GM12891 (cell line): ENCODE data around the gene BBIP1.

Source experiments
- DNase-seq: peaks from one replicate; pipeline ENCODE4 v3.0.0; 2011; ENCODE audit warnings: low spot score; ENCODE audit not compliant: insufficient read length
- FAIRE-seq: peaks from 2 replicates; lab custom pipeline; 2011; peaks lifted over from hg19 to GRCh38; lab: Jason Lieb, UNC
- PAX5 ChIP-seq: IDR thresholded peaks from 2 replicates; pipeline ENCODE4 v1.6.1; 2011; ENCODE audit warnings: low read length, moderate library complexity, mild to moderate bottlenecking; ENCODE audit not compliant: insufficient read depth, severe bottlenecking
- POLR2A ChIP-seq: IDR thresholded peaks from 2 replicates; pipeline ENCODE4 v1.6.1; 2011; ENCODE audit warnings: low read depth, low read length, control low read depth
- POLR2AphosphoS5 ChIP-seq: IDR thresholded peaks from 2 replicates; pipeline ENCODE4 v1.6.1; 2011; ENCODE audit warnings: low read depth, low read length, control low read depth
- POU2F2 ChIP-seq: IDR thresholded peaks from 2 replicates; pipeline ENCODE4 v1.6.1; 2011; ENCODE audit warnings: low read depth, mild to moderate bottlenecking, control low read depth, low read length, moderate library complexity
- SPI1 ChIP-seq: IDR thresholded peaks from 2 replicates; pipeline ENCODE4 v1.6.1; 2011; ENCODE audit warnings: low read depth, low read length, control low read depth
- TAF1 ChIP-seq: IDR thresholded peaks from 2 replicates; pipeline ENCODE4 v1.6.1; 2011; ENCODE audit warnings: low read depth, low read length, control low read depth

BBIP1 gene

DNA sequence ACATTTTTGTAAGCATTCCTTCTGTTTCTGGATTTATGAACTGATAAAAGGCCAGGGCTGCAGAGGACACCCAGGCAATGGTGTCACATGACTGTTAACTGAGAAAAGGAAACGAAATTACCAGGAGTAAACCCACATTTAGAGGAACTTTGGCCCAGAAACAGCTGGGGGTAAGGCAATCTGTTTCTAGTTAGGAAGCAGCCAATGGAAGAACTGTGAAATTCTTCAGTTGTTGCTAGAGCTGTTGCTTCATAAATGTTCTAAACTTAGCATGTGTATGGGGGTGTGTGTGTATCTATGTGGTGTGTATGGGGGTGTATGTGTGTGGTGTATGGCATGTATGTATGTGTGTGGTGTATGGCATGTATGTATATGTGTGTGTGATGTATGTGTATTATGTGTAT, 59.0 kb downstream of the BBIP1 start:
- TF ChIP-seq POU2F2 = no peak
- TF ChIP-seq POLR2AphosphoS5 = no peak
- TF ChIP-seq PAX5 = no peak
- TF ChIP-seq POLR2A = no peak
- no peak for TF ChIP-seq TAF1
- no peak for TF ChIP-seq SPI1
- FAIRE-seq = peak; percentile 76
- no peak for DNase-seq

DNA sequence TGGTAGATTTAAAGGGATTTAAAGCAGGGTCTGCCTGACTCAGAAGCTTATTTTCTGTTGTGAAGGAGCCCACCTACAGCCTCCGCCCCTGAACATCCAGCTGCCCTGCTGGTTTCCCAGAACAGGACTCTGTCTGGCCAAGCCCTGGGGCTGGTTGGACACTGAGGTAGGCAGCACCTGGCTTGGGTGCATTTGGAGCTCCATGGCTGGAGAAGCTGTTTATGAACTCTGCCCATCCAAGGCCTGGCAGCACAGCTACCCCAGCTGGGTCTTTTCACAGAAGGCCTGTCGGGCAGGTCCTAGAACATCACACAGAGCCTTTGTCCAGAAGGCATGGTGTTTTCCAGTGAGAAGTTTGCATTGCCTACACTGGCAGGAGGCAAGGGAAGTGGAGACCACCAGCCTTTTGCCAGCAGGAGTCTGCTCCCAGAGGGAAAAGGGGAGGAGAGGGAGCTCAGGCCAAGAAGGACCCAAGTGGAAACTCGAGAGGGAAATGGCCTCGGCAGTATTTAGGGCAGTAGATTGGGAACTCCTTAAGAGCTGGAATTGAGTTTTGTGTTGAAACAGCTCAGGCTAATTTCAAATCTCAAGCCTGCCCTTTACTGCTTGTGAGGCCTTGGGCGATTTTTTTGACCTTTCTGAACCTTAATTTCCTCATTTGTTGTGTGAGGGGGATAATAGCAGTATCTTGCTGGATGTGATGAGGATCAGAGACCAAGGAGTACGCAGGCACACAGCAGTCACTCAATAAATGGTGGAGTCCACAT, 59.6 kb downstream of the BBIP1 start:
- TF ChIP-seq POLR2AphosphoS5 = no peak
- DNase-seq (no peak), FAIRE-seq (peak; percentile 56)

DNA sequence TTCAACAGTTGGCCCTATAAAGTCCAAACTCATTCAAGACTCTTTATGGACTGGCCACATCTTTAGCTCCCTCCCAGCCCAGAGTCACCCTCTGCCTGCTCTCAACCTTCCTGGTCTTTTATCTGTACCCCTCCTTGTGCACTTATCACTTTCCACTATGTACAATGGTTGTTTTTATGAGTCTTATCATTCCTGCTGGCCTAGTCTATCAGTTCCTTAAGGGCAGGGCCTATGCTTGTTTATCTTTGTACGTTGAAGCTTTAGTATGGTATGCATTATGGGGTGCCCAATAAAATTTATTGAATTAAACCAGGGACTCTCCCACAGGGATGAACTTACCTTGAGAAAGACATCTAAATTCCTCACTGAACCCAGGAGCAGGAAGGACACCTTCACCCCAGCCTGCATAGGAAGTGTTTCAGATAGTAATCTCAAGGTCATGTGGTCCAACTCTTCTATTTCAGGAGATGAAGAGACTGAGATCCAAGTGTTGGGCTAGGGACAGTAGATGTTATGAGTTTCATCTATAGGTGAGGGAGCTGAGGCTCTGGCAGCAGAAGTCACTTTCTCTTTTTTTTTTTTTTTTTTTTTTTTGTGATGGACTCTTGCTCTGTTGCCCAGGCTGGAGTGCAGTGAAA, 60.6 kb downstream of the BBIP1 start:
- FAIRE-seq (no peak), DNase-seq (no peak)
- no peak for TF ChIP-seq POU2F2
- no peak for TF ChIP-seq SPI1
- TF ChIP-seq POLR2A = no peak
- no peak for TF ChIP-seq POLR2AphosphoS5
- no peak for TF ChIP-seq PAX5
- TF ChIP-seq TAF1 = no peak

- DNase-seq (no peak), FAIRE-seq (peak; percentile 86)
- TF ChIP-seq POU2F2 (0 out of 2 replicates have a peak, but pooled peaks have one; percentile 27), POLR2AphosphoS5 (no peak)
Measured at GRCh38 chr10:110857265-110858171, 61.5 kb downstream of the BBIP1 start.

DNA sequence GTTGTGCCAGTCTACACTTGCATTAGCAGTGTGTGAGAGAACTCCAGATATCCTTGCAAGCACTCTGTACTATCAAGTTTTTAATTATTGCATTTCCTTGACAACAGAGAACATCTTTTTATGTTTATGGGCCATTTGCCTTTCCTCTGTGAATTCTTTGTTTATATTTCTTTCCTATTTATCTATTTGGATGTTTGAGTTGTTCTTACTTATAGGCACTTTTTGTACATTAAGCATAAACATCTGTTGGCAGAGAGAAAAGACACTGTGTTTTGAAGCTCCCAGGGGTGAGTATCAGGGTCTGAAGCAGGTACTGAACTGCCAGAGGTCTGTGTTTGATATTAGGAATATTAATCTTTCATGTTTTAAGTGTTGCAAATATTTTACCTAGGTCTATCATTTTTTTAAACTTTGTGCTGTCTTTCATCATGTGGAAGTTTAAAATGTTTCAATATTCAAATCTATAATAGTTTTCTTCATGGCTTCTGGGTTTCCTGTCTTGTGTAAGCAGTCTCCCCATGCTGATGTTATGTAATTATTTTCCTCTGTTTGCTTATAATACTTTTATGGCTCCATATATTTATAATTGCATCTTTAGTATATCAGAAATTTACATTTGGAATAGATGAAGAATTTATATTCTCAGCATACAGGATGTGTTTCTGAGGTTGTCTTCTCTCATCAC, 64.9 kb downstream of the BBIP1 start:
- DNase-seq (no peak), FAIRE-seq (no peak)
- no peak for TF ChIP-seq PAX5
- TF ChIP-seq POLR2A = no peak
- TF ChIP-seq SPI1 = no peak
- TF ChIP-seq POLR2AphosphoS5 = no peak
- TF ChIP-seq TAF1 = no peak
- TF ChIP-seq POU2F2 = no peak

DNA sequence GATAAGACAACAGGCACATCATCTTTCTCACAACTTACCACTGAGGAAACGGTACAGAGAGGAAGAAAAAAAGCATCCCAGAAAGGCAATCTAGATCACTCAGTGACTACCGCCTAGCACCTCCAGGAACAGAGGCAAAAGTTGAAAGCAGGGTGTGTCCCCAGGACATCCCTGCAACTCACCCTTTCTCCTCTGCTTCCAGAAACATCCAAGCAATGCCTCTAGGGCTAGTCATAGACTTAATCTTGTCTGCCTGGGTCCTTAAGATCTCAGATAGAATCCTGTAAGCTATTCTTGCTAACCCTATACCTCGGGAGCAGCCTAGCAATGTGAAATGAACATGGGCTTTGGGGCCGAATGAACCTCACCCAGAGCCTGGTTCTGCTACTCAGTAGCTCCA, 66.0 kb downstream of the BBIP1 start:
- no peak for DNase-seq
- peak; percentile 16 for FAIRE-seq
- TF ChIP-seq POLR2AphosphoS5 (no peak), SPI1 (no peak), TAF1 (no peak), PAX5 (no peak), POU2F2 (no peak), POLR2A (no peak)

- peak; percentile 90 for FAIRE-seq
Measured at GRCh38 chr10:110852255-110852896, 66.6 kb downstream of the BBIP1 start.

DNA sequence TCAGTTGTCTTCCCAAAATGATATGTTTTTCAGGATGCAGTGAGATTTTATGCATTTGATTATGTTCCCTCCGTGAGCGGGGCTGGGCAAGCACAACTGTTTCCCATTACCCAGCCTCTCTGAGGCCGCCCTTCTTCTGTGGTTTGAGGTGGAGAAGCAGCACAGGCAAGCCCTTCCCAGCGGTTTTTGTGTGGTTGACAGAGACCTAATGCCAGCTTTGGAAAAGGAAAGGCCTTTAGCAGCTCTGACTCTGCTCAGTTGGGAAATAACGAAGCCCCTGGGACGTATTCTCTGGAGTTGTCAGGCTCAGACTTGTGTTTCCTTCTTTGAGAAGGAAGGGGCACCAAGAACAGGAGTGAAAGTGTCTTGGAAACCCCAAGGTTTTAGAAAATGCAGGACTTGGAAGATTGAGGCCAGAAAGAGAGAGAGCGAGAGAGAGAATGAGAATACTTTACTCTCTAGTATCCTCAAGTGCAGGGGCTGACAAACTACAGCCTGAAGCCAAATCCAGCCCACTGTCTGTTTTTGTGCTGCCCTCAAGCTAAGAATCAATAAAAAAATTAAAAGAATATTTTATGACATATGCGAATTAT, 67.9 kb downstream of the BBIP1 start:
- TF ChIP-seq SPI1 = no peak
- no peak for TF ChIP-seq POLR2AphosphoS5
- no peak for TF ChIP-seq POLR2A
- no peak for TF ChIP-seq POU2F2
- TF ChIP-seq PAX5 = no peak
- no peak for TF ChIP-seq TAF1
- FAIRE-seq (peak; percentile 60), DNase-seq (no peak)

More at GRCh38 chr10:110852255-110852896, 66.6 kb downstream of the BBIP1 start:
- DNase-seq = no peak
- no peak for TF ChIP-seq SPI1
- TF ChIP-seq POU2F2 = no peak
- no peak for TF ChIP-seq POLR2AphosphoS5
- TF ChIP-seq PAX5 = no peak
- no peak for TF ChIP-seq TAF1
- no peak for TF ChIP-seq POLR2A
